ENCODE measurements around the gene GCGR. TPM values are rescaled to one million over a fixed set of nuclear protein-coding genes. Genes with fewer than 3 reads are reported as not detected.

GCGR gene
- total RNA-seq, 1 donor from 2014 or later = not detected

- H3K27ac ChIP-seq = peak within 1 kb of the TSS; percentile 89
- peaks cover 66% of the 10 kb centered on the region for H3K4me1 ChIP-seq
- peaks cover 0 to 5% of the 10 kb centered on the region in 2 donors for H3K36me3 ChIP-seq
- TF ChIP-seq POLR2A (IDR thresholded peaks at IDR 0.05) (peak in 1 of 2 donors; percentile 69), POLR2AphosphoS5 (IDR thresholded peaks at IDR 0.05; ENCODE audit: insufficient read depth in 1 of 2, low read depth in 1 of 2) (no peak), CTCF (IDR thresholded peaks at IDR 0.05) (no peak)
- peak in 1 of 2 donors; percentile 92 for DNase-seq (ENCODE audit: extremely low spot score in 2 of 2)
- peak within 1 kb of the TSS; percentile 85 to 86 for H3K4me3 ChIP-seq
- H3K27me3 ChIP-seq = no peaks in the 10 kb centered on the region
- intact Hi-C loops (cut with DNase I) = no loop called here
- no peaks in the 10 kb centered on the region for H3K9me3 ChIP-seq
These were observed 56.2 kb downstream of the GCGR start, which contains the start of gene P4HB for GRCh38 chr17:81859906-81860755. P4HB (minus strand) TSS chr17:81860535; CDS start chr17:81860471, 64 bp downstream.

GRCh38 chr17:81860756-81861568, 57.0 kb downstream of the GCGR start:
- peak overlapping the region; percentile 68 to 86 for H3K4me3 ChIP-seq
- H3K4me1 ChIP-seq = peaks cover 62% of the 10 kb centered on the region
- no peaks in the 10 kb centered on the region for H3K36me3 ChIP-seq
- no peaks in the 10 kb centered on the region for H3K27me3 ChIP-seq
- TF ChIP-seq POLR2A (IDR thresholded peaks at IDR 0.05) (peak; percentile 82 to 98), POLR2AphosphoS5 (IDR thresholded peaks at IDR 0.05; ENCODE audit: insufficient read depth in 1 of 2, low read depth in 1 of 2) (peak; percentile 97 to 100), CTCF (IDR thresholded peaks at IDR 0.05) (peak in 1 of 3 experiments; percentile 24)
- peak; percentile 99 to 100 for DNase-seq (ENCODE audit: extremely low spot score in 2 of 2)
- intact Hi-C loops (cut with DNase I) = no loop called here
- no peaks in the 10 kb centered on the region for H3K9me3 ChIP-seq
- peak overlapping the region; percentile 89 for H3K27ac ChIP-seq

GRCh38 chr17:81863123-81863675, 59.2 kb downstream of the GCGR start:
- H3K27ac ChIP-seq = no peak overlapping the region
- H3K36me3 ChIP-seq = no peaks in the 10 kb centered on the region
- no peak for TF ChIP-seq POLR2A (IDR thresholded peaks at IDR 0.05)
- TF ChIP-seq CTCF (IDR thresholded peaks at IDR 0.05) = no peak
- no peak for TF ChIP-seq POLR2AphosphoS5 (IDR thresholded peaks at IDR 0.05; ENCODE audit: insufficient read depth in 1 of 2, low read depth in 1 of 2)
- H3K4me1 ChIP-seq = peaks cover 69% of the 10 kb centered on the region
- H3K27me3 ChIP-seq = no peaks in the 10 kb centered on the region
- no peak for DNase-seq (ENCODE audit: extremely low spot score in 2 of 2)
- H3K9me3 ChIP-seq = no peaks in the 10 kb centered on the region
- intact Hi-C loops (cut with DNase I) = no loop called here
- H3K4me3 ChIP-seq = no peak overlapping the region

Other genes starting within 250 kb of the GCGR start
- 68.3 TPM for gene NPLOC4, start 167.0 kb upstream of the GCGR start, total RNA-seq
- gene TSPAN10, start 167.0 kb upstream of the GCGR start, total RNA-seq = not detected
- gene PDE6G, start 147.6 kb upstream of the GCGR start, total RNA-seq = not detected
- gene OXLD1, start 137.5 kb upstream of the GCGR start, total RNA-seq = 43.0 TPM
- 13.8 TPM for gene CCDC137, start 137.4 kb upstream of the GCGR start, total RNA-seq
- gene ARL16, start 120.4 kb upstream of the GCGR start, total RNA-seq = 24.1 TPM
- 72.9 TPM for gene HGS, start 120.1 kb upstream of the GCGR start, total RNA-seq
- 77.3 TPM for gene MRPL12, start 100.8 kb upstream of the GCGR start, total RNA-seq
- gene SLC25A10, start 91.9 kb upstream of the GCGR start, total RNA-seq = 2.9 TPM
- gene MCRIP1, start 29.1 kb downstream of the GCGR start, total RNA-seq = 64.1 TPM
- not detected for gene PPP1R27, start 30.9 kb downstream of the GCGR start, total RNA-seq
- gene P4HB, start 56.4 kb downstream of the GCGR start, total RNA-seq = 463 TPM
- 120 TPM for gene ARHGDIA, start 67.2 kb downstream of the GCGR start, total RNA-seq
- gene ALYREF, start 87.4 kb downstream of the GCGR start, total RNA-seq = 78.8 TPM
- 135 TPM for gene ANAPC11, start 87.6 kb downstream of the GCGR start, total RNA-seq
- gene NPB, start 98.1 kb downstream of the GCGR start, total RNA-seq = 4.7 TPM
- gene PCYT2, start 107.2 kb downstream of the GCGR start, total RNA-seq = 28.0 TPM
- 47.9 TPM for gene SIRT7, start 114.0 kb downstream of the GCGR start, total RNA-seq
- gene MAFG, start 123.6 kb downstream of the GCGR start, total RNA-seq = 18.9 TPM
- gene PYCR1, start 133.2 kb downstream of the GCGR start, total RNA-seq = 9.1 TPM
- not detected for gene MYADML2, start 143.1 kb downstream of the GCGR start, total RNA-seq
- not detected for gene NOTUM, start 157.0 kb downstream of the GCGR start, total RNA-seq
- 31.2 TPM for gene ASPSCR1, start 173.5 kb downstream of the GCGR start, total RNA-seq
- gene CENPX, start 218.7 kb downstream of the GCGR start, total RNA-seq = 101 TPM
- gene LRRC45, start 219.2 kb downstream of the GCGR start, total RNA-seq = 14.0 TPM
- 12.8 TPM for gene RAC3, start 227.5 kb downstream of the GCGR start, total RNA-seq
- gene DCXR, start 233.5 kb downstream of the GCGR start, total RNA-seq = 106 TPM
- gene RFNG, start 247.7 kb downstream of the GCGR start, total RNA-seq = 61.4 TPM
- 80.3 TPM for gene GPS1, start 247.7 kb downstream of the GCGR start, total RNA-seq

Measured in vagina (tissue), 2 donors.